22Rv1 (cell line): ENCODE results near the gene IER5.

Source experiments
- CTCF ChIP-seq: fragments of 450-650 bp; IDR thresholded peaks from 2 replicates; pipeline ENCODE4 v1.5.1; 2017; ENCODE audit warnings: mild to moderate bottlenecking
- ZFX ChIP-seq: fragments of 450-650 bp; IDR thresholded peaks from 2 replicates; pipeline ENCODE4 v1.6.1; 2017; ENCODE audit warnings: antibody characterized with exemption, borderline replicate concordance

DNA sequence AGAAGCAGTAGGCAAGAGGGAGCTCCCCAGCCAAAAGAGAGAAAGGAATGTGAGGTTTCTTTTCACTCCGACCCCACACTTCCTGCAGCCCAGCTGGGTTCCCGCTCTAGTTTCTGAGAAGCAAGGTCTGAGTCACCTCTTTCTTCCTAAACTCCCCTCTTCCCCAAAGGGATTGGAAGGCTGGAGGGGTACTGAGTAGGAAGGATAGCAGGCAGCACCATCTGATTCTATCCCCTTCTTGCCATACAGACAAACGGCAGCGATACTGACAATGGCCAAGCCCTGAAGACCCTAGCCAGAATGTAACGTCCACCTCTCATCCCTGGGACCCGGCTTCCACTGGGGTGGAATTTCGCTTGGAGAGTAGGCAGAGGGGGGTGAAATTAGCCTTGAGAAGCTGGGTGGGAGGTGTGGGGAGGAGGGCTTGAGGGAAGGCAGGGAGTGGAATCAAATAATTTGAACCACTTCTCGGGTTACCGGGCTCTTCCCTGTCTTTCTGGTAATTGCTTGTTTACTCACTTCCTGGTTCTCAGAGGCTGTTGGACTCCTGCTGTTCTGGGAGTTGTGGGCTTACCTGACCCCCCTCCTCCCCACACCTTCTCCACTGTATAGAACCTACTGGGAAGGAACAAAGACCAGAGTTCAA is 13.2 kb downstream of the IER5 start:
- no peak for TF ChIP-seq CTCF
- TF ChIP-seq ZFX = no peak
